ENCODE results near the gene FAM76A.

DNA sequence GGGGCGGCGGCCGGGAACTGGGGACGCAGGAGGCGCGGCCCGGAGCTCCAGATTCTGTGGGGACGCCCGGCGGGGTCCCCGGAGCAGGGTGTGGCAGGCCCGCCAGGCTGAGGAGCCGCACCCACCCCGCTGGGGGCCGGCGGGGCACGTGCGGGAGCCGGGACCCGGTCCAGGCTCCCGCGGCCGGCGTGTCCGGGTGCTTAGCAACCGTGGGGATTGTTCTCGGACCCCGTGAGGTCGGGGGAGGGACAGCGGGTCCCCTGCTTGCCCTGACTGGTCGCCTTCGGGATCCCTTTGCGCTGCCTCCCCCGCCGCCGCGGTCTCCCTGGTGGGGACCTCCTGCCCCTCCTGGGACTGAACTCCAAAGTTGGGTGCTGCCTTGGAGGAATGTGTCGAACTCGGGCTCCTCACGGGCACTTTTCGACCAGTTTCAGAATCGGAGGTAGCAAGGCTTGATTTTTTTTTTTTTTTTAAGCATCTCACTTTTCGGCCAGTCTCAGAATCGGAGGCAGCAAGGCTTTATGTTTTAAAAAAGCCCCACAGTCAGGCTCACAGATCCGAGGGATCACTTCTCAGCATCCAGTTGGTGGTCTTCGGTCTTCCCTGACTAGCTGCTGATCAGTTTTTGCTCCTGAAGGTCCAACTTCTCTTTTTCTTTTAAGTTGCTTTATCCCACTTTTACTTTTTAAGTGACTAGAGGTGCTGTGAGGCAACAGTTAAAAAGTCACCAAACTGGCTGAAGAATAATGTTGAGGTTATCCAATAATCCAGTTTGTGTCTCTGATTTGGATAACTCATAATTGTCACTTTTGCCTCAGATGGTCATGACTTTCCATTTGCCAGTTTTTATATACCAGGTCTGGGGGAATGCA is 648 bp downstream of the FAM76A start:
- TF ChIP-seq POLR2AphosphoS5 (IDR thresholded peaks at IDR 0.05) (no peak), POLR2A (IDR thresholded peaks at IDR 0.05) (peak; percentile 4)
- TF ChIP-seq, protein P1, sequence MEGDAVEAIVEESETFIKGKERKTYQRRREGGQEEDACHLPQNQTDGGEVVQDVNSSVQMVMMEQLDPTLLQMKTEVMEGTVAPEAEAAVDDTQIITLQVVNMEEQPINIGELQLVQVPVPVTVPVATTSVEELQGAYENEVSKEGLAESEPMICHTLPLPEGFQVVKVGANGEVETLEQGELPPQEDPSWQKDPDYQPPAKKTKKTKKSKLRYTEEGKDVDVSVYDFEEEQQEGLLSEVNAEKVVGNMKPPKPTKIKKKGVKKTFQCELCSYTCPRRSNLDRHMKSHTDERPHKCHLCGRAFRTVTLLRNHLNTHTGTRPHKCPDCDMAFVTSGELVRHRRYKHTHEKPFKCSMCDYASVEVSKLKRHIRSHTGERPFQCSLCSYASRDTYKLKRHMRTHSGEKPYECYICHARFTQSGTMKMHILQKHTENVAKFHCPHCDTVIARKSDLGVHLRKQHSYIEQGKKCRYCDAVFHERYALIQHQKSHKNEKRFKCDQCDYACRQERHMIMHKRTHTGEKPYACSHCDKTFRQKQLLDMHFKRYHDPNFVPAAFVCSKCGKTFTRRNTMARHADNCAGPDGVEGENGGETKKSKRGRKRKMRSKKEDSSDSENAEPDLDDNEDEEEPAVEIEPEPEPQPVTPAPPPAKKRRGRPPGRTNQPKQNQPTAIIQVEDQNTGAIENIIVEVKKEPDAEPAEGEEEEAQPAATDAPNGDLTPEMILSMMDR (IDR thresholded peaks at IDR 0.05): no peak

Data from prostate gland (tissue), 2 donors.